MM.1S (cell line): Measurements from ENCODE around the gene CLEC2D.
"Not testable (repeated sequence)": the region's sequence is repeated elsewhere in the genome, so short reads cannot be mapped to it uniquely, and the experiment has no call there.

Experiments used
- DNase-seq: peaks from one replicate; pipeline ENCODE4 v3.0.0-alpha.2; 2015
- H2AFZ ChIP-seq: fragments of 300-600 bp; sonication (generic); 2 replicates; pipeline ENCODE4 v1.6.0; 2016; ENCODE audit warnings: antibody characterized with exemption, low read length
- H3F3A ChIP-seq: fragments of 300-600 bp; sonication (generic); 2 replicates; pipeline ENCODE4 v1.6.1; 2016; ENCODE audit warnings: mild to moderate bottlenecking, antibody characterized with exemption, low read length, moderate library complexity, mixed read lengths; ENCODE audit not compliant: insufficient read depth
- H3K27ac ChIP-seq: fragments of 300-600 bp; sonication (generic); 2 replicates; pipeline ENCODE4 v1.5.1; 2016; ENCODE audit warnings: mild to moderate bottlenecking, low read length
- H3K27me3 ChIP-seq: fragments of 300-600 bp; sonication (generic); replicated peaks from 2 replicates; pipeline ENCODE4 v1.6.0; 2016; ENCODE audit warnings: low read length; ENCODE audit not compliant: insufficient read depth
- H3K36me3 ChIP-seq: fragments of 300-600 bp; sonication (generic); replicated peaks from 2 replicates; pipeline ENCODE4 v1.6.1; 2016; ENCODE audit warnings: mild to moderate bottlenecking, low read length, mixed read lengths; ENCODE audit not compliant: insufficient read depth
- H3K4me1 ChIP-seq: fragments of 300-600 bp; sonication (generic); 2 replicates; pipeline ENCODE4 v1.6.1; 2016; ENCODE audit warnings: low read length, mixed read lengths
- H3K4me2 ChIP-seq: fragments of 300-600 bp; sonication (generic); 2 replicates; pipeline ENCODE4 v1.6.0; 2016; ENCODE audit warnings: low read depth, low read length
- H3K4me3 ChIP-seq: fragments of 300-600 bp; sonication (generic); 2 replicates; pipeline ENCODE4 v1.5.1; 2016; ENCODE audit warnings: low read length, mixed read lengths
- H3K79me2 ChIP-seq: fragments of 300-600 bp; sonication (generic); 2 replicates; pipeline ENCODE4 v1.6.1; 2016; ENCODE audit warnings: mixed run types, low read length, mixed read lengths
- H3K9ac ChIP-seq: fragments of 300-600 bp; sonication (generic); 2 replicates; pipeline ENCODE4 v1.6.1; 2016; ENCODE audit warnings: low read length, mixed read lengths
- H3K9me2 ChIP-seq: fragments of 300-600 bp; sonication (generic); replicated peaks from 2 replicates; pipeline ENCODE4 v1.6.1; 2016; ENCODE audit warnings: mild to moderate bottlenecking, low read length, mixed read lengths; ENCODE audit not compliant: insufficient read depth
- H3K9me3 ChIP-seq: fragments of 300-600 bp; sonication (generic); replicated peaks from 2 replicates; pipeline ENCODE4 v1.6.1; 2016; ENCODE audit warnings: mild to moderate bottlenecking, low read length, mixed read lengths; ENCODE audit not compliant: insufficient read depth
- H4K20me1 ChIP-seq: fragments of 300-600 bp; sonication (generic); 2 replicates; pipeline ENCODE4 v1.6.1; 2016; ENCODE audit warnings: mild to moderate bottlenecking, low read length, moderate library complexity, mixed read lengths; ENCODE audit not compliant: insufficient read depth
- EZH2 ChIP-seq: fragments of 300-600 bp; sonication (generic); optimal IDR thresholded peaks from 2 replicates; pipeline ENCODE3; 2017; ENCODE audit warnings: low read depth, mild to moderate bottlenecking, antibody characterized with exemption, low read length, mixed read lengths
- EZH2phosphoT487 ChIP-seq: fragments of 300-600 bp; sonication (generic); IDR thresholded peaks from 2 replicates; pipeline ENCODE4 v1.6.1; 2018; ENCODE audit warnings: antibody characterized with exemption, low read length
- TF ChIP-seq, protein P1 (sequence below): fragments of 300-600 bp; sonication (generic); IDR thresholded peaks from 2 replicates; pipeline ENCODE4 v1.5.1; 2016; ENCODE audit warnings: antibody characterized with exemption, low read length, mixed read lengths

CLEC2D gene

DNA sequence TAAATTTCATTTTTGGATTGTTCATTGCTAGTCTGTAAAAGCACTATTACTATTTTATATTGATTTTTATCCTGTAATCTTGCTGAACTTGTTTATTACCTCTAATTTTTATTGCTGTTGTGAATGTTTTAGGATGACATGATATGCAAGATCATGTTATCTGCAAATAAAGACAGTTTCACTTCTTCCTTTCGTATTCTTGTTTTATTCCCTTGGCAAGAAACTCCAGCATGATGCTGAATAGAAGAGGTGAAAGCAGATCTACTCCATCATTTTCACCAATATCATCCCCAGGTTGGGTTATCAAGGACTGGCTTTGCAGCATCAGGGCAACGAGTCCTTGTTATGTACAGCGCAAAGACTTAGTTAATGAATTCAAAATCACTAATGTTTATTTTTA, 66.1 kb downstream of the CLEC2D start:
- H3K9me3 ChIP-seq: no peaks in the 10 kb centered on the region
- TF ChIP-seq, protein P1, sequence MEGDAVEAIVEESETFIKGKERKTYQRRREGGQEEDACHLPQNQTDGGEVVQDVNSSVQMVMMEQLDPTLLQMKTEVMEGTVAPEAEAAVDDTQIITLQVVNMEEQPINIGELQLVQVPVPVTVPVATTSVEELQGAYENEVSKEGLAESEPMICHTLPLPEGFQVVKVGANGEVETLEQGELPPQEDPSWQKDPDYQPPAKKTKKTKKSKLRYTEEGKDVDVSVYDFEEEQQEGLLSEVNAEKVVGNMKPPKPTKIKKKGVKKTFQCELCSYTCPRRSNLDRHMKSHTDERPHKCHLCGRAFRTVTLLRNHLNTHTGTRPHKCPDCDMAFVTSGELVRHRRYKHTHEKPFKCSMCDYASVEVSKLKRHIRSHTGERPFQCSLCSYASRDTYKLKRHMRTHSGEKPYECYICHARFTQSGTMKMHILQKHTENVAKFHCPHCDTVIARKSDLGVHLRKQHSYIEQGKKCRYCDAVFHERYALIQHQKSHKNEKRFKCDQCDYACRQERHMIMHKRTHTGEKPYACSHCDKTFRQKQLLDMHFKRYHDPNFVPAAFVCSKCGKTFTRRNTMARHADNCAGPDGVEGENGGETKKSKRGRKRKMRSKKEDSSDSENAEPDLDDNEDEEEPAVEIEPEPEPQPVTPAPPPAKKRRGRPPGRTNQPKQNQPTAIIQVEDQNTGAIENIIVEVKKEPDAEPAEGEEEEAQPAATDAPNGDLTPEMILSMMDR: no peak
- TF ChIP-seq EZH2: no peak
- no peak for TF ChIP-seq EZH2phosphoT487
- H3F3A ChIP-seq: peaks cover 11% of the 10 kb centered on the region
- H3K4me2 ChIP-seq: no peak overlapping the region
- no peak overlapping the region for H3K27ac ChIP-seq
- no peaks in the 10 kb centered on the region for H4K20me1 ChIP-seq
- H3K4me3 ChIP-seq: no peak overlapping the region
- H3K79me2 ChIP-seq: no peaks in the 10 kb centered on the region
- H3K4me1 ChIP-seq: peaks cover 27% of the 10 kb centered on the region
- no peaks in the 10 kb centered on the region for H3K27me3 ChIP-seq
- H3K9ac ChIP-seq: no peak overlapping the region
- H2AFZ ChIP-seq: no peak overlapping the region
- H3K36me3 ChIP-seq: no peaks in the 10 kb centered on the region
- no peak for DNase-seq
- no peaks in the 10 kb centered on the region for H3K9me2 ChIP-seq

DNA sequence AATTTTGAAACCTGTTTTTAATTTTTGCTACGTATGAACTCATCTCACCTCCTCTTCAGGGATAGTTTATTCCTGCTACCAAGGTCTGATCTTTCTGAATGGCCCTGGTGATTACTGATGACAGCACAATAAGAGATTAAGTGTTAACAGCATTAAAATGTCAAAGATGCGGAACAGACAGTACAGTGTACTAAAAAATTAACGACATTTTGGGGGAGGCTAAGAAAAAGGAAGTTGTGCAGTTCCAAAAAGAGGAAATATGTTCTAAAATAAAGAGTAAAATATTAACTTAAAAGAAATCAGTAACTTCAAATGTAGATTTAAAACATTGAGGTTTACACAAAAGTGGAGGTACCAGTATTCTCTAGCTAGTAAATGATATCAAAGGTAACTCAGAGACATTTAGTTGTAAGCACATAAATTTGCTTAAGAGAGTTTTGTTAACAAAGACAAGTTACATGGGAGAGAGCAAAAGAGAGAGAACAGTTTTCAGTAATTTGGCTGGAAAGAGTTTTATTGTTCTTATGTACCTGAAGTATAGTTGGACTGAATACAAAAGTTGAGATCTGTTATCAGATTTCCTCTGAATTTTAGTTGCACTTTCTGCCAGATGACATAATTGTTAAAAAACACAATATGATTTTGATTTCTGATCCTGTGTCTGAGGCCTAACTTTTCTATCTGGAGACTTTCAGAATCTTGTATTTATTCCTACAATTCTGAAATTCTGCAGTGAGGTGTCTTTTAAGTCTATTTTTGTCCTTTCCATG, 67.6 kb downstream of the CLEC2D start:
- no peaks in the 10 kb centered on the region for H4K20me1 ChIP-seq
- H3K9me2 ChIP-seq: no peaks in the 10 kb centered on the region
- TF ChIP-seq, protein P1: no peak
- TF ChIP-seq EZH2phosphoT487: no peak
- TF ChIP-seq EZH2: no peak
- H3K27ac ChIP-seq: no peak overlapping the region
- peaks cover 19% of the 10 kb centered on the region for H3F3A ChIP-seq
- no peak overlapping the region for H3K9ac ChIP-seq
- DNase-seq: no peak
- no peaks in the 10 kb centered on the region for H3K27me3 ChIP-seq
- H3K4me2 ChIP-seq: no peak overlapping the region
- H2AFZ ChIP-seq: no peak overlapping the region
- H3K4me1 ChIP-seq: peaks cover 28% of the 10 kb centered on the region
- H3K36me3 ChIP-seq: no peaks in the 10 kb centered on the region
- H3K79me2 ChIP-seq: no peaks in the 10 kb centered on the region
- H3K9me3 ChIP-seq: no peaks in the 10 kb centered on the region
- H3K4me3 ChIP-seq: no peak overlapping the region

DNA sequence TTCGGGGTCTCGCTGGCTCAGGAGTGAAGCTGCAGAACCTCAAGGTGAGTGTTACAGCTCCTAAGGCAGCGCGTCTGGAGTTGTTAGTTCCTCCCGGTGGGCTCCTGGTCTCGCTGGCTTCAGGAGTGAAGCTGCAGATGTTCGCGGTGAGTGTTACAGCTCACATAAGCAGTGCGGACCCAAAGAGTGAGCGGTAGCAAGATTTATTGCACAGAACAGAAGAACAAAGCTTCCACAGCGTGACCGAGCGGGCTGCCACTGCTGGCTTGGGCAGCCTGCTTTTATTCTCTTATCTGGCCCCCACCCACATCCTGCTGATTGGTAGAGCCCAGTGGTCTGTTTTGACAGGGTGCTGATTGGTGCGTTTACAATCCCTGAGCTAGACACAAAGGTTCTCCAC, 69.4 kb downstream of the CLEC2D start:
- not testable (repeated sequence) for H3K79me2 ChIP-seq, H3K27ac ChIP-seq, H3K36me3 ChIP-seq, H4K20me1 ChIP-seq, H3K9me3 ChIP-seq, H3K9me2 ChIP-seq, H2AFZ ChIP-seq, H3K4me3 ChIP-seq, H3K27me3 ChIP-seq, H3K4me2 ChIP-seq, DNase-seq, H3K9ac ChIP-seq
- Histone ChIP-seq H3K4me1 (peaks cover 32% of the 10 kb centered on the region), H3F3A (peaks cover 26% of the 10 kb centered on the region)

DNA sequence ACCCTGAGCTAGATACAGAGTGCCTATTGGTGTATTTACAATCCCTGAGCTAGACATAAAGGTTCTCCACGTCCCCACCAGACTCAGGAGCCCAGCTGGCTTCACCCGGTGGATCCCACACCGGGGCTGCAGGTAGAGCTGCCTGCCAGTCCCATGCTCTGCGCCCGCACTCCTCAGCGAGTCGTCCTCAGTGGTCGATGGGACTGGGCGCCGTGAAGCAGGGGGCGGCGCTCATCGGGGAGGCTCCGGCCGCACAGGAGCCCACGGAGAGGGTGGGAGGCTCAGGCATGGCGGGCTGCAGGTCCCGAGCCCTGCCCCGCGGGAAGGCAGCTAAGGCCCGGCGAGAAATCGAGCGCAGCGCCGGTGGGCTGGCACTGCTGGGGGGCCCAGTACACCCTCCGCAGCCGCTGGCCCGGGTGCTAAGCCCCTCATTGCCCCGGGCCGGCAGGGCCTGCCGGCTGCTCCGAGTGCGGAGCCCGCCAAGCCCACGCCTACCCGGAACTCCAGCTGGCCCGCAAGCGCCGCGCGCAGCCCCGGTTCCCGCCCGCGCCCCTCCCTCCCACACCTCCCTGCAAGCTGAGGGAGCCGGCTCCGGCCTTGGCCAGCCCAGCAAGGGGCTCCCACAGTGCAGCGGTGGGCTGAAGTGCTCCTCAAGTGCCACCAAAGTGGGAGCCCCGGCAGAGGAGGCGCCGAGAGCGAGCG, 70.0 kb downstream of the CLEC2D start:
- H4K20me1 ChIP-seq, H3K27me3 ChIP-seq, H3K36me3 ChIP-seq, H3K9me3 ChIP-seq, H2AFZ ChIP-seq, DNase-seq, H3K9me2 ChIP-seq, H3K79me2 ChIP-seq: not testable (repeated sequence)
- Histone ChIP-seq H3K4me2 (peak overlapping the region; percentile 51; the same call in 1 of the 2 replicates), H3F3A (peaks cover 26% of the 10 kb centered on the region), H3K4me3 (peak overlapping the region; percentile 38), H3K27ac (peak overlapping the region; percentile 44; the same call in 1 of the 2 replicates), H3K4me1 (peaks cover 32% of the 10 kb centered on the region), H3K9ac (peak overlapping the region; percentile 47; the same call in 1 of the 2 replicates)
